T-helper 9 cell (primary cell): ENCODE measurements around the gene ATP9B.
"Not testable (repeated sequence)": the region's sequence is repeated elsewhere in the genome, so short reads cannot be mapped to it uniquely, and the experiment has no call there.

Source experiments
- DNase-seq: peaks from one replicate; pipeline ENCODE4 v3.0.0-alpha.2; 2020

Gene ATP9B

DNA sequence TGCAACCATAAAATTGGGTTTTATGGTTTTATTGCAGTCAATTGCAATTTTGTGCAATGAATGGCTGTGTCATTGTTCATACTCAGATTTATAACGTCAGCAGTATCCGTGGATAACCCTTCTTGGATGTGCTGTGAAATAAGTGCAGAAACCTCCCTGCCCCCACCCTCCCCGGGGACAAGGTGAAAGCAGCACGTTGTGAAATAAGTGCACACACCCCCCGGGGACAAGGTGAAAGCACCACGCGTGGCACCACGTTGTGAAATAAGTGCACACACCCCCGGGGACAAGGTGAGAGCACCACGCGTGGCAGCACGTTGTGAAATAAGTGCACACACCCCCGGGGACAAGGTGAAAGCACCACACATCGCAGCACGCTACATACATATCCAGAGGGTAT lies 232.9 kb downstream of the ATP9B start:
- no peak for DNase-seq

- DNase-seq = no peak
These were observed 236.7 kb downstream of the ATP9B start for GRCh38 chr18:79305911-79306310.

DNA sequence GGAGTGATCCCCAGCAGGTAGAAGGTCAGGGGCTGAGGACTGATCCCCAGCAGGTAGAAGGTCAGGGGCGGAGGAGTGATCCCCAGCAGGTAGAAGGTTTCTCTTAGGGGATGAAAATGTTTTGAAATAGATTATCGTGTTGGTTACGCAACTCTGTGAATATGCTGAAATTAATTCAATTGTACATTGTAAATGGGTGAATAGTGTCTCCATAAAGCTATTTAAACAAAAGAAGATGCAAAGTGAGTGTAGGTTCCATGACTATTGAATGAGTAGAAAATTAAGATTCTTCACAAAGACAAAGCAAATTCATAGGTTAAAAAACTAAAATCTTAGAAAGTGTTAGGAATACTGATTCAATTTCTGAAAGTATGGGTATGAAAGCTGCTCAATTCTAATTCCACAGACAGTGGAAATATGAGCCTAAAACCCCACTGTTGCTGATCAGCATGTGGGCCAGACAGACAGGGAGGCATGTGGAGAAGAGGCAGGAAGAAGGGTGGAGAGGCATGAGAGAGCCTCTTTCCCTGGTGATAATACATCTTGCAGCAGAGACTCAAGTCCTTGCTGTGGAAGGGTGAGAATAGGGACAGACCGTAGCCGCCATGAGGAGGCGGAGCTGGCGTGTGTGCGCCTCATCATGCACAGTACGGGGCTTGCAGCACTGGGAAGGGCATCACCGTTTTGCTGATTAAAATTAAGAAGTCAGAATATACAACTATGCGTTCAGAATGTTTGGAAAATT lies 240.6 kb downstream of the ATP9B start:
- DNase-seq = no peak

- no peak for DNase-seq
These were observed 245.7 kb downstream of the ATP9B start for GRCh38 chr18:79314838-79315388.

DNA sequence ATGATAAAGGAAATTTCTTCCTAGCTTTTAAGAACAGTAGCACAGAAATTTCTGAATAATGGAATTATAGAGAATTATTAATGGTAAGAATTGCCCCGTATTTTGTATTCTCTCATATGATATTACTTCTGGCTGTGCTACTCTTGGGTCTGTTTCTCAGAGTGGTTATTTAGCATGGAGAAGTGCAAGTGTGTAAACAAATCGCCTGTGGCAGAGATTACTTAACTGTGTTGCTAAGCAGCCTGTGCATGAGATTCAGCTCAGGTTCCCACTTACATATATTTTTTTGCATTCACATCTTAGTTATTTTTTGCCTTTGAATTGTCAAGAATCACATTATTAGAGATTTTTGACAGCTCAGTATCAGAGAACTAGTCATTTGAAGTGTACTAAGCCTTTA lies 246.4 kb downstream of the ATP9B start:
- no peak for DNase-seq

DNA sequence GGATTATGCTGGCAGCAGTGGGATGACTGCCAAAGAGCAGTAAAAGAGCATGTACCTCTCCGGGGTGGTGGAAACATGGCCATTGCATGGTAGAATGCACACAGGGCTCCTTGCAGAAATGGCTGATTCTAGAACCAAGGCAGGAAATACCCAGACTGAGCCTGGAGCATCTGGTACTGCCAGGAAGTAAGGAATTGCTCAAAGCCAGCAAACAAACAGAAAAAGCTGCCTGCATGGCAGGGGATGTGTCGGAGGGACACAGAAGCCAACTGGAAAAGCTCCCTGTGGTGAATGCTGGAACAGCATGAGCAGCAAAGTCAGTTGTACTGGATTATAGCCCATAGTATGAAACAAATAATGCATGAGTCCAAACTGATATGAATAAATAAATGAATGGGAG lies 248.5 kb downstream of the ATP9B start:
- DNase-seq = no peak

- no peak for DNase-seq
These were observed 249.0 kb downstream of the ATP9B start for GRCh38 chr18:79318142-79318673.

GRCh38 chr18:79320216-79320850 lies 251.1 kb downstream of the ATP9B start:
- no peak for DNase-seq

GRCh38 chr18:79321625-79322405 lies 252.6 kb downstream of the ATP9B start:
- no peak for DNase-seq

DNA sequence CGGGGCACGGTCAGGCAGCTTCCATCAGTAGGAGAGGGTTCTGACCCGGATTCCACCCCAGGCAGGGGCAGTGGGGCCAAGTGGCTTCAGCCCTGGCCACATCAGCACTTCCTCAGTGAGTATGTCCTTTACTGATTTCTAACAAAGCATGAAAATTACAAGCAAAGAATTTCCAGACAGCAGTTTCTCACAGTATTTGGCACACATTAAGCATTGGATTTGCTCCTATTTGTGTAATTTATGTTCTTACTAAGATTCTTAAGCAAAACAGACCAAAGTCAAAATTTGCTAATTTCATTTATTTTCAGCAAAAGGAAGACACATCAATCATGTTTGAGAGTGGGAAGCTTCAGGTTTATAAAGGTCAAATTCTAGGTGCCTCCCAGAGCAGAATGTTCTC lies 253.2 kb downstream of the ATP9B start:
- no peak for DNase-seq

DNA sequence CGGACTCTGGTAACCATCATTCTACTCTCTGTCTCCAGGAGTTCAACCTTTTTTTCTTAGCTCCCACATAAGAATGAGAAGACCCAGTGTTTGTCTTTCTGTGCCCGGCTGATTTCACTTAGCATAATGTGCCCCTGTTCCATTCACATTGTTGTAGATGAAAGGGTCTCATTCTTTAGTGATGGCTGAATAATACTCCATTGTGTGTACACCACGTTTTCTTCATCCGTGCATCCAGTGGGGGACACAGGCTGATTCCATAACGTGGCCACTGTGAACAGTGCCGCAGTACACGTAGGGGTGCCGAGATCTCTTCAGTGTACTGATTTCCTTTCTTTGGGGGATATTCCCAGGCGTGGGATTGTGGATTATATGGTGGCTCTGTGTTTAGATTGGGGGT lies 254.3 kb downstream of the ATP9B start:
- no peak for DNase-seq

GRCh38 chr18:79326413-79327198 lies 257.4 kb downstream of the ATP9B start:
- no peak for DNase-seq

DNA sequence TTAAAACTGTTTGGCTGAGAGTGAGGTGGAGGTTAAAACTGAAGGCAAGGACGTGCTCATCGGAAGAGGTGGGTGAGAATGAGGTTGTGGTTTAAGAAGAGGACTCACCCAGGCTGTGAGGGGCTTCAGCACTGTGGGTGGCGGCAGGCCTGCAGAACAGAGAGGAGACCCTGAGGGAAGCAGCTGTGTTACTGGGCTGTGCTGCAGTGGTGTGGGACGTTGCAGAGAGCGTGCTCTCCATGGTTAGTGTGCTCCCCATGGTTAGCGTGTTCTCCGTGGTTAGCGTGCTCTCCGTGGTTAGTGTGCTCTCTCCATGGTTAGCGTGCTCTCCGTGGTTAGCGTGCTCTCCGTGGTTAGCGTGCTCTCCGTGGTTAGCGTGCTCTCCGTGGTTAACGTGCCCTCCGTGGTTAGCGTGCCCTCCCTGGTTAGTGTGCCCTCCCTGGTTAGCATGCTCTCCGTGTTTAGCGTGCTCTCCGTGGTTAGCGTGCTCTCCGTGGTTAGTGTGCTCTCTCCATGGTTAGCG lies 258.1 kb downstream of the ATP9B start:
- no peak for DNase-seq

DNA sequence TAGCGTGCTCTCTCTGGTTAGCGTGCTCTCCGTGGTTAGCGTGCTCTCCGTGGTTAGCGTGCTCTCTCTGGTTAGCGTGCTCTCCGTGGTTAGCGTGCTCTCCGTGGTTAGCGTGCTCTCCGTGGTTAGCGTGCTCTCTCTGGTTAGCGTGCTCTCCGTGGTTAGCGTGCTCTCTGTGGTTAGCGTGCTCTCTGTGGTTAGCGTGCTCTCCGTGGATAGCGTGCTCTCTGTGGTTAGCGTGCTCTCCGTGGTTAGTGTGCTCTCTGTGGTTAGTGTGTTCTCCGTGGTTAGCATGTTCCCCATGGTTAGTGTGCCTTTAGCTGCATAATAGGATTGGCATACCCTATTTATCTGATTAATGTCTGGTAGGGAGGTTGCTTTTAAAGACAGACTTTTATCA lies 258.7 kb downstream of the ATP9B start:
- DNase-seq = not testable (repeated sequence)

DNA sequence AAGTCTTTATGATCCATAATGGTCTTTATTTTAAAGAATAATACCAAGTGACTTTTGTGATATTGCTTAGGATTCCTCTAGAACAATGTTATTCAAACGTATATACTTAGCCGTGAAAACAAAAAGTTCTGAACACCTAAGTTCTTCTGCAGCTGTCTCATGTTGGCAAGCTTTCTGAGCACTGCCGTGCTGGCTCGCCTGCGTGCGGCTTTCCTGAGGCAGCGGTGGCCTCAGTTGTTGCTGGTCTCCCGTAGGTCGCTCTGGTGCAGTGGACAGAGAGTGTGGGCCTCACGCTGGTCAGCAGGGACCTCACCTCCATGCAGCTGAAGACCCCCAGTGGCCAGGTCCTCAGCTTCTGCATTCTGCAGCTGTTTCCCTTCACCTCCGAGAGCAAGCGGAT lies 259.7 kb downstream of the ATP9B start:
- DNase-seq = no peak

DNA sequence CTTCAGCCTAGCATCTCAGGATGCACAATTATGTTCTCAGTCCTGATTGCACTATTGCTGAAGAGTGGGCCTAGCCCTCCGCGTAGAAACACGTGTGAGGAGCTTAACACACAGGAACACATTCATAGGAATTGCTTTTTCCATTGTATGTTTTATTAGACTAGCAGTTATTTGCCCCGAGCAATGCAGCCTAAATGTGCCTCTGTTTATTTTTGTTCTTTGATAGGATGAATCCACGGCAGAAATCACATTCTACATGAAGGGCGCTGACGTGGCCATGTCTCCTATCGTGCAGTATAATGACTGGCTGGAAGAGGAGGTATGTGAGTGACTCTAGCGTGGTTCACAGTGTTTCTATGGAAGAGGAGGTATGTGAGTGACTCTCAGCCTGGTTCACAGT lies 260.6 kb downstream of the ATP9B start:
- no peak for DNase-seq

DNA sequence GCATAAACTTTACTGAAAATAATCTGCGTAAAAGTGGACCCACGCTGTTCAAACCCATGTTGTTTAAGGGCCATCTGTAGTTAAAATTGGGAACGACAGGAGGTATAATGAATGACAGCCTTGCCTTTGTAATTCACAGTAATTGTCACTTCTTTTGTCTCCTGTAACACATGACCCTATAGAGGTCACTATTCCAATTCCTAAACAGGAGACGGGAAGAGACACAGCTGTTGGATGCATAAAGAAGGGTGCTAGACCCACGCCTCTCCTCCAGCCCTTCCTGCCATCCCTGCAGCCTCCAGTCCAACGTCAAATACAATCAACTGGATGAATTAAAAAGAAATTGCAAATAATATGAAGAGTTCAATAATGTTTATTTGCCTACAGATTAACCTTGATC lies 263.5 kb downstream of the ATP9B start:
- DNase-seq = no peak

- DNase-seq = no peak
These were observed 263.9 kb downstream of the ATP9B start for GRCh38 chr18:79333046-79333445.

DNA sequence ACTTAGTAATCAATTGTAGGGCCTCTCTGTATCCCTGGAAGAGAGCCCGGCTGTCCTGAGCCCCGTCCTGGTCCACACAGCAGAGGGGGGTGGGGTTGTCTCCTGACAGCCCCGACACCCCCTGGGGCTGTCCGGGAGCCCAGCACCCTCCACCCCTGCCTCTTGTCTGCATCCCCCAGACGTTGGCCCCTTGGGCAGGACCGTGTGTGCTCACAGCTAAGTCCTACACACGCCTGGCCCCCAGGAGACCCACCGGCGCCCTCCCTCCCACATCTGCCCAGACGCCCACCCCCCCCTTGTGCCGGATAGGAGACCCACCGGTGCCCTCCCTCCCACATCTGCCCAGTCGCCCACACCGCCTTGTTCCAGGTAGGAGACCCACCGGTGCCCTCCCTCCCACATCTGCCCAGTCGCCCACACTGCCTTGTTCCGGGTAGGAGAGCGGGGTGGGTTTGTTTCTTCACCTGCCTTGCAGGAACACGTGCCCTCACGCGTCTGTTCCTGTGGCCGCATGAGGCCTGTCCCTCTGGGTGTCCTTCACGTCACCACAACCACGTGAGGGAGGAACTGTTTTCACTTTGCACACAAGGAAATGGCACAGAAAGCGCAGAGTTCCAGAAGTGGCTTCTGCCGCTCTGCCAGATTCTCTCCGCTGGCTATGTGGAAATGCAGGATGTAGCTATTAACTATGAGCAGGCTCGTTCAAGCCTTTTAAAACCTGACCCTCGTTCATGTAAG lies 265.5 kb downstream of the ATP9B start:
- DNase-seq = no peak

DNA sequence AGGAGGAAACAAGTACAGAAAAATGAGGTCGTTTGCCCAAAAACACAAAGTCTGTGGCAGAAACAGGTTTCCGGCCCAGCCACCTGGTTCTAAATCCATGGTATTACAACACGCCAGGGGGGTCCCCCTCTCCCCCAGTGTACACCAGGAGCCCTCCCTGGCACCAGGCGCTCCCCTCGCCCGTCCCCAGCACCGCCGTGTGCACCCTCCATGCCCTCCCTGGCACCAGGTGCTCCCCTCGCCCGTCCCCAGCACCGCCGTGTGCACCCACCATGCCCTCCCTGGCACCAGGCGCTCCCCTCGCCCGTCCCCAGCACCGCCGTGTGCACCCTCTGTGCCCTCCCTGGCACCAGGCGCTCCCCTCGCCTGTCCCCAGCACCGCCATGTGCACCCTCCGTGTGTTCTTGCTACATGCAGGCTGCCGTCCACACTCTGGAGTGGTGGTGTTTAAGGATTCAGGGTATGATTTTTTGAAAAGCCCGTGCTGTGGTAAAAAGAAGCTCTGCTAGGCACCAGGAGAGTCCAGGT lies 266.7 kb downstream of the ATP9B start:
- no peak for DNase-seq

GRCh38 chr18:79336556-79337142 lies 267.5 kb downstream of the ATP9B start:
- DNase-seq = no peak
